Activated T-cell treated with anti-CD3 and anti-CD28 coated beads, Interleukin-2, amount 50 U/mL, for 4 hours (primary cell): ENCODE data around the gene LHX3. TPM values are rescaled to one million over a fixed set of nuclear protein-coding genes. Genes with fewer than 3 reads are reported as not detected.
"Not testable (repeated sequence)": the region's sequence is repeated elsewhere in the genome, so short reads cannot be mapped to it uniquely, and the experiment has no call there.

Experiments used
- ATAC-seq, 2 donors: fragments of 200-7000 bp; cut with Tn5 transposase; one replicate each; pipeline ENCODE4 v1.10.0; 2021
- DNase-seq: peaks from one replicate; pipeline ENCODE4 v3.0.0-alpha.2; 2020
- H3K27me3 Mint-ChIP-seq: one replicate; pipeline ENCODE4 v1.8.0; 2021; ENCODE audit warnings: low read depth, mixed read lengths
- H3K36me3 Mint-ChIP-seq: one replicate; pipeline ENCODE4 v1.8.0; 2022; ENCODE audit warnings: mixed read lengths; ENCODE audit not compliant: insufficient read depth
- H3K4me1 Mint-ChIP-seq: one replicate; pipeline ENCODE4 v1.8.0; 2021; ENCODE audit warnings: low read depth, mixed read lengths
- H3K4me3 Mint-ChIP-seq: one replicate; pipeline ENCODE4 v1.8.0; 2021; ENCODE audit warnings: mild to moderate bottlenecking, moderate library complexity, mixed read lengths
- H3K9me3 Mint-ChIP-seq: one replicate; pipeline ENCODE4 v1.8.0; 2021; ENCODE audit warnings: mixed read lengths
- total RNA-seq, 3 donors: library from RNA; stranded (reverse); gene quantifications; one replicate each; pipeline ENCODE4 v1.2.1, GENCODE V29; 2021

Gene LHX3
- total RNA-seq, 3 donors from 2014 or later, result 0.08 to 0.11 TPM; not detected in 1

- ATAC-seq (no peak), DNase-seq (no peak)
- Mint-ChIP-seq H3K9me3 (no peaks in the 10 kb centered on the region), H3K36me3 (no peaks in the 10 kb centered on the region), H3K4me3 (no peak overlapping the region), H3K4me1 (no peaks in the 10 kb centered on the region), H3K27me3 (no peaks in the 10 kb centered on the region)
Measured at GRCh38 chr9:136151848-136152542, 52.9 kb downstream of the LHX3 start.

- Mint-ChIP-seq H3K27me3 (peaks cover 3% of the 10 kb centered on the region), H3K9me3 (no peaks in the 10 kb centered on the region), H3K36me3 (no peaks in the 10 kb centered on the region), H3K4me3 (no peak overlapping the region), H3K4me1 (no peaks in the 10 kb centered on the region)
- no peak for DNase-seq
- ATAC-seq, result no peak
Measured at GRCh38 chr9:136151214-136151804, 53.6 kb downstream of the LHX3 start.

GRCh38 chr9:136150664-136151213 is 54.2 kb downstream of the LHX3 start:
- not testable (repeated sequence) for H3K36me3 Mint-ChIP-seq, H3K9me3 Mint-ChIP-seq, DNase-seq, H3K4me3 Mint-ChIP-seq, H3K4me1 Mint-ChIP-seq, H3K27me3 Mint-ChIP-seq, ATAC-seq

- H3K9me3 Mint-ChIP-seq, result no peaks in the 10 kb centered on the region
- DNase-seq, result no peak
- H3K36me3 Mint-ChIP-seq, result no peaks in the 10 kb centered on the region
- no peaks in the 10 kb centered on the region for H3K4me1 Mint-ChIP-seq
- H3K27me3 Mint-ChIP-seq, result peaks cover 13% of the 10 kb centered on the region
- no peak for ATAC-seq
- no peak overlapping the region for H3K4me3 Mint-ChIP-seq
Measured at GRCh38 chr9:136149853-136150252, 55.1 kb downstream of the LHX3 start.

GRCh38 chr9:136149337-136149736 is 55.6 kb downstream of the LHX3 start:
- Mint-ChIP-seq H3K27me3 (peaks cover 18% of the 10 kb centered on the region), H3K36me3 (no peaks in the 10 kb centered on the region), H3K9me3 (no peaks in the 10 kb centered on the region), H3K4me3 (no peak overlapping the region), H3K4me1 (no peaks in the 10 kb centered on the region)
- DNase-seq (no peak), ATAC-seq (no peak)

- H3K4me3 Mint-ChIP-seq, result no peak overlapping the region
- H3K9me3 Mint-ChIP-seq, result no peaks in the 10 kb centered on the region
- no peaks in the 10 kb centered on the region for H3K4me1 Mint-ChIP-seq
- H3K36me3 Mint-ChIP-seq, result no peaks in the 10 kb centered on the region
- no peak for DNase-seq
- peaks cover 18% of the 10 kb centered on the region for H3K27me3 Mint-ChIP-seq
- ATAC-seq, result no peak
Measured at GRCh38 chr9:136148766-136149165, 56.2 kb downstream of the LHX3 start.

- Mint-ChIP-seq H3K4me3 (no peak overlapping the region), H3K4me1 (no peaks in the 10 kb centered on the region), H3K9me3 (no peaks in the 10 kb centered on the region), H3K27me3 (peaks cover 18% of the 10 kb centered on the region), H3K36me3 (no peaks in the 10 kb centered on the region)
- DNase-seq (no peak), ATAC-seq (no peak)
Measured at GRCh38 chr9:136147890-136148714, 56.8 kb downstream of the LHX3 start.

- ATAC-seq, result no peak
Measured at GRCh38 chr9:136147038-136147889, 57.7 kb downstream of the LHX3 start.

More at GRCh38 chr9:136147038-136147889, 57.7 kb downstream of the LHX3 start:
- no peaks in the 10 kb centered on the region for H3K36me3 Mint-ChIP-seq
- peaks cover 18% of the 10 kb centered on the region for H3K27me3 Mint-ChIP-seq
- no peak overlapping the region for H3K4me3 Mint-ChIP-seq
- H3K9me3 Mint-ChIP-seq, result no peaks in the 10 kb centered on the region
- DNase-seq, result no peak
- H3K4me1 Mint-ChIP-seq, result no peaks in the 10 kb centered on the region

Other genes starting within 250 kb of the LHX3 start
- 10 to 100 TPM; 30.4 to 33.4 (median 31.4) TPM for gene UBAC1, start 243.8 kb downstream of the LHX3 start, total RNA-seq
- 1 to 10 TPM; 5.9 to 6.2 (median 6.0) TPM for gene NACC2, start 109.8 kb downstream of the LHX3 start, total RNA-seq
- gene TMEM250, start 86.3 kb downstream of the LHX3 start, total RNA-seq, result 10 to 100 TPM; 46.3 to 47.4 (median 46.5) TPM
- gene QSOX2, start 40.7 kb upstream of the LHX3 start, total RNA-seq, result 10 to 100 TPM; 26.9 to 30.3 (median 27.5) TPM
- gene CCDC187, start 99.0 kb upstream of the LHX3 start, total RNA-seq, result under 1 TPM in 1 of 3 donors, not detected in 2; 0.11 TPM
- gene GPSM1, start 122.4 kb upstream of the LHX3 start, total RNA-seq, result 10 to 100 TPM; 12.8 to 13.6 (median 13.4) TPM
- gene DNLZ, start 158.6 kb upstream of the LHX3 start, total RNA-seq, result 10 to 100 TPM; 75.5 to 82.7 (median 75.5) TPM
- 1 to 10 TPM; 1.4 to 3.4 (median 2.4) TPM for gene CARD9, start 168.5 kb upstream of the LHX3 start, total RNA-seq
- 10 to 100 TPM; 43.7 to 48.0 (median 44.5) TPM for gene SNAPC4, start 195.0 kb upstream of the LHX3 start, total RNA-seq
- gene ENTR1, start 205.5 kb upstream of the LHX3 start, total RNA-seq, result 10 to 100 TPM; 52.8 to 65.0 (median 59.9) TPM
- gene PMPCA, start 205.5 kb upstream of the LHX3 start, total RNA-seq, result 10 to 100 TPM; 85.8 to 95.5 (median 94.7) TPM
- gene INPP5E, start 234.7 kb upstream of the LHX3 start, total RNA-seq, result 10 to 100 TPM; 20.7 to 25.2 (median 22.5) TPM